Raji (cell line): Measurements from ENCODE around the gene PAWR.

Source experiments
- POLR2A ChIP-seq: IDR thresholded peaks from 2 replicates; pipeline ENCODE4 v1.6.1; 2011; ENCODE audit warnings: low read depth, low read length, control low read depth; ENCODE audit not compliant: insufficient read depth

The PAWR gene

GRCh38 chr12:79595273-79595672, 95.5 kb downstream of the PAWR start:
- TF ChIP-seq POLR2A: no peak

- no peak for TF ChIP-seq POLR2A
These were observed 97.9 kb downstream of the PAWR start for GRCh38 chr12:79592865-79593264.

GRCh38 chr12:79591988-79592387, 98.8 kb downstream of the PAWR start:
- no peak for TF ChIP-seq POLR2A

GRCh38 chr12:79590751-79591150, 100.0 kb downstream of the PAWR start:
- TF ChIP-seq POLR2A: no peak

- no peak for TF ChIP-seq POLR2A
These were observed 103.4 kb downstream of the PAWR start for GRCh38 chr12:79587368-79587767.

- no peak for TF ChIP-seq POLR2A
These were observed 105.6 kb downstream of the PAWR start for GRCh38 chr12:79585147-79585546.

- TF ChIP-seq POLR2A: no peak
These were observed 116.9 kb downstream of the PAWR start for GRCh38 chr12:79573820-79574219.

GRCh38 chr12:79569679-79570078, 121.1 kb downstream of the PAWR start:
- TF ChIP-seq POLR2A: no peak

- no peak for TF ChIP-seq POLR2A
These were observed 123.6 kb downstream of the PAWR start for GRCh38 chr12:79567175-79567563.

GRCh38 chr12:79566452-79567174, 124.2 kb downstream of the PAWR start:
- no peak for TF ChIP-seq POLR2A

- TF ChIP-seq POLR2A: no peak
These were observed 127.6 kb downstream of the PAWR start for GRCh38 chr12:79563021-79563740.

- TF ChIP-seq POLR2A: no peak
These were observed 129.2 kb downstream of the PAWR start for GRCh38 chr12:79561401-79562132.

GRCh38 chr12:79560225-79560889, 130.4 kb downstream of the PAWR start:
- TF ChIP-seq POLR2A: no peak

- no peak for TF ChIP-seq POLR2A
These were observed 131.2 kb downstream of the PAWR start for GRCh38 chr12:79559591-79559990.

GRCh38 chr12:79558924-79559469, 131.8 kb downstream of the PAWR start:
- TF ChIP-seq POLR2A: no peak
